Muscle of back (tissue), 13 donors: Measurements from ENCODE around the gene UTS2B. TPM values are rescaled to one million over a fixed set of nuclear protein-coding genes. Genes with fewer than 3 reads are reported as not detected.

Source experiments
- DNase-seq, 3 donors: peaks; one replicate each; pipeline versions ENCODE4 v3.0.0 to v3.0.0-alpha.2; 2013
- long read RNA-seq, 9 donors: transcript quantifications; one replicate each; lab custom pipeline, GENCODE V29; 2026
- polyA plus RNA-seq, 10 donors: library from polyadenylated mRNA; unstranded; fragments of 120-200 nt; gene quantifications; one replicate each; pipeline ENCODE4 v1.2.1, GENCODE V29; 2013; ENCODE audit not compliant: insufficient read length in 10 of 10

Gene UTS2B, protein sequence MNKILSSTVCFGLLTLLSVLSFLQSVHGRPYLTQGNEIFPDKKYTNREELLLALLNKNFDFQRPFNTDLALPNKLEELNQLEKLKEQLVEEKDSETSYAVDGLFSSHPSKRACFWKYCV
- under 1 TPM in 3 of 10 donors, not detected in 7; 0.12 to 0.22 (median 0.16) TPM for polyA plus RNA-seq
- long read RNA-seq, donor 1, result 0 reads
- long read RNA-seq, donor 2, partial matches to known transcripts, result 18 of 33 reads
- long read RNA-seq, donor 2, other reads (novel, unspliced or antisense), result 15 of 33 reads
- long read RNA-seq, donor 3, result 0 reads
- long read RNA-seq, donor 4, result 0 reads
- long read RNA-seq, donor 5, result 0 reads
- long read RNA-seq, donor 6, result 0 reads
- long read RNA-seq, donor 7, result 0 reads
- long read RNA-seq, donor 8, result 0 reads
- long read RNA-seq, donor 9, result 0 reads

GRCh38 chr3:191329654-191330529 is at the start of gene UTS2B:
UTS2B (minus strand) TSS chr3:191330526; CDS start chr3:191282189, 48,337 bp downstream.
- DNase-seq, result peak; percentile 59 to 88 (median 70)

DNA sequence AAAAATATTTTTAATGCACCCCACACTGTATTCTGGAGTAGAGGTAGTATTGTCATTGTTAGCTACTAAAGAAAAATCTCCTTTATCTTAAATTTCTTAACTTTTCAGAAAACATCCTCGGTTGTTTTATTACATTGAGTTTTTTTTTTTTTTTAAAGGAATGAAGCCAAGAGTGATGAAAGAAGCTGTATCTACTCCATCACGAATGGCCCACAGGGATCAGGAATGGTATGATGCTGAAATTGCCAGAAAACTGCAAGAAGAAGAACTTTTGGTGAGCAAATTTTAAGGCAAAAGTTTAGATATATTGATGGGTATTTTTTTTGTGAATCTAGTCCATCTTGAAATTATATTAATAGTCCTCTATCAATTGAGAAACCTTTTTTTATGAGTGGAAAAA is 49.7 kb upstream of the UTS2B start:
- peak in 2 of 3 donors; percentile 15 to 22 for DNase-seq

- no peak for DNase-seq
These were observed 49.1 kb upstream of the UTS2B start for GRCh38 chr3:191379446-191379845.

GRCh38 chr3:191378142-191378812 is 48.0 kb upstream of the UTS2B start:
- no peak for DNase-seq

- peak; percentile 26 to 63 (median 36) for DNase-seq
These were observed 46.3 kb upstream of the UTS2B start for GRCh38 chr3:191376516-191377141.

DNA sequence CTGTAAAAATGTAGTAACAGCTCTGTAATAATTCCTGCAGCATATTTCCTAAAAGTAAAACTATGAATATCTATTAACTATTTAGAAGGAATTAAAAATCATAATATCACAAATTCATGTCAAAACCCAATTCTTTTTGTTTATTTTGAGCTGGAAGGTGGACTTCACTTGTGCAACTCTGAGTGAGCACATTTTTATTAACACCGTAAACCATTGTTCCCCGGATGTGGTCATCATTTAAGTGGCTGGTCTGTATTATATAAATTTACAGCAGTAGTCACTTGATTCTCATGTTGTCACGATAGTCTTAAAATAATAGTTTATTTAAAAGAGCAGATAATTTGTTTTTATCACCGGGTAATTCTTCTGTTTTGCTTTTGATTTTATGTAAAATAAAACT is 43.0 kb upstream of the UTS2B start:
- no peak for DNase-seq

DNA sequence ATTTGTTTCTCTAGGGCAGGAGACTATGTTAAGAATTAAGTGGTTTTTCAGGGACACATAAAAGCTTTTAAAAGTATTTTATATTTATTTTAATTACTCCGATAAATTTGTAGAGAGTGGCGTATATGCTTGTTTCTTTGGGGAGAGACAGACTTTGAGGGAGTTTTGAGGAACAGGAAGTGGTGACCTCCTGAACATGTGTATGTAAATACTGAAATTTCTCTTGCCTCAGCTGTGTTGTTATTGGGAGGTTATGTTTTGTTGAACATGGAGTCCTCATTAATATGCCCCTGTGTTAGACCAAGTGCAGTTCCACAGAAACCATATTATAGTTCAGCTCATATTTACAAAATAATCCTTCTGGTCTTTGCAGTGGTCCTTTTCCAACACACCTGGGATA is 41.8 kb upstream of the UTS2B start:
- no peak for DNase-seq

GRCh38 chr3:191369616-191370010 is 39.3 kb upstream of the UTS2B start:
- DNase-seq, result peak; percentile 23 to 51 (median 35)

DNA sequence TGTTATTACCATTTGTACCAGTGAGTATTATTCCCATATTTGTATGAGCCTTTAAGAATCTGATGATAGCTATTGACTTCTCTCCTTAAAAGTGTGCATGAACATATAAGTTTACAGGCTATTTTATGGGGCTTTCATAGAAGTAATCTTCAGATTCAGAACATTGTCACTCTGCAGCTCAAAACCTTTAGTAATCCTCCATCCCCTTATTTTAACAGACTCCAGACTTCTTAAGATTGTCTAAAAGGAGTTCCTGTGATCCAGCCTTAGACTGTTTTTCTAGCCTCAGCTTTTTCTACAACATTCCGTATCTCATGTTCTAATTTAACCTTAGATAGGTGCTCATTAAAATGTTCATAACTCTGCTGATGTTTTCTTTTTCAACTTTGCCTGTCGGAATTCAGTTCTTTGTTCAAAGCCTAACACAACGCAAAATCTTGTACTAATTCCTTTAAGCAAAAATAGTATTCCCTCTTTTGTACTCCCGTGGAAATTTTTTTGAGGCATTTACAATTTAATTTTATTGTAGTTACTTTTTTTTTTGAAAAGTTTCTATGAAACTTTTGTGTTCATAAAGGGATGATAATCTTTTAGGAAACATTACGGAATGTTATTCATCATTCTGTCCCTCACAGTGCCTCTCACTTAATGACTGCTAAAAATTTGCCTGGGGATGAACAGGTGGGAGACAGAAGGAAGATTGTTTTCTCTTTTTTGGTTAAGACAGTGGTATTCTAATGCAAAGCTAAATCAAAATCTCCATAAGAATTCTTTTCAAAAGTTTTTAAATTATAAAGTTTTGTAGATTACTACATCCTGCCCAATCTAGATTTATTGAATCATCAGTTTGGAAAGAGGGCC is 38.7 kb upstream of the UTS2B start:
- DNase-seq, result no peak

GRCh38 chr3:191366675-191367074 is 36.3 kb upstream of the UTS2B start:
- no peak for DNase-seq

DNA sequence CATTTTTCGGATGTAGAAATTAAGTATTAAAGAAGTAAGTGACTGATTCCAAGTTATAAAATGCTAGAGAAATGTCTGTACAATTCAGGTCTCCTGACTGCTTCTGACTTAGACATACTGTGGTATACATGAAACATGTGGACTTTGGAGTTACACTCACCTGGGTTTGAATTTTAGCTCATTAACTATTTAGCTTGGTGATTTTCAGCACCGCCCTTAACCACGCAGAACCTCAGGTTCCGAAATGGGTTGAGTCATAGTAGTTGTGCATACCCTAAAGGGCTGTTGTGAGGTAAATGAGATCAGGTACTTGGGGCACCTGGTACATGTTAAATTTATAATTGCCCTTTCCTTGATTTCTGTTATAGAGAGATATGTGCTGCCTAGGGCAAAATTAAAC is 32.9 kb upstream of the UTS2B start:
- no peak for DNase-seq

- DNase-seq, result no peak
These were observed 32.3 kb upstream of the UTS2B start for GRCh38 chr3:191362524-191363090.

- no peak for DNase-seq
These were observed 31.7 kb upstream of the UTS2B start for GRCh38 chr3:191362037-191362436.

- no peak for DNase-seq
These were observed 31.1 kb upstream of the UTS2B start for GRCh38 chr3:191361456-191361855.

GRCh38 chr3:191360620-191361019 is 30.3 kb upstream of the UTS2B start:
- no peak for DNase-seq

DNA sequence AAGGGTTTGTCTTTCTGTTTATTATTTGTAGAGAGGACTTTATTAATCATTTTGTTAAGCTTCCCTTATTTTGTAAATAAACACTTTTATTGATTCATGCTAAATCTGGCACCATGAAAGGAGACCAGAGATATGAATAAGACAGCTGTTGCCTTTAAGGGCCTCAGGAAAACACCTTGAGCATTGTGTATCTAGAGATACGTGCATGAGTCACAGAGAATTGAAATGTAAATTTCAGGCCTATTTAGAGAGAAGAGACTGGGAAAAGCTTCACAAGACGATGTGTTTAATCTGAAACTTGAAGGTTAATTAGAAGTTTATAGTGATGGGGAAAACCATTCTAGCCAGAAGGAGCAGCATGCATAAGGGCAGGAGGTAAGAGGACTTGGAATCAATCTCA is 28.6 kb upstream of the UTS2B start:
- no peak for DNase-seq

GRCh38 chr3:191357909-191358308 is 27.6 kb upstream of the UTS2B start:
- DNase-seq, result no peak

DNA sequence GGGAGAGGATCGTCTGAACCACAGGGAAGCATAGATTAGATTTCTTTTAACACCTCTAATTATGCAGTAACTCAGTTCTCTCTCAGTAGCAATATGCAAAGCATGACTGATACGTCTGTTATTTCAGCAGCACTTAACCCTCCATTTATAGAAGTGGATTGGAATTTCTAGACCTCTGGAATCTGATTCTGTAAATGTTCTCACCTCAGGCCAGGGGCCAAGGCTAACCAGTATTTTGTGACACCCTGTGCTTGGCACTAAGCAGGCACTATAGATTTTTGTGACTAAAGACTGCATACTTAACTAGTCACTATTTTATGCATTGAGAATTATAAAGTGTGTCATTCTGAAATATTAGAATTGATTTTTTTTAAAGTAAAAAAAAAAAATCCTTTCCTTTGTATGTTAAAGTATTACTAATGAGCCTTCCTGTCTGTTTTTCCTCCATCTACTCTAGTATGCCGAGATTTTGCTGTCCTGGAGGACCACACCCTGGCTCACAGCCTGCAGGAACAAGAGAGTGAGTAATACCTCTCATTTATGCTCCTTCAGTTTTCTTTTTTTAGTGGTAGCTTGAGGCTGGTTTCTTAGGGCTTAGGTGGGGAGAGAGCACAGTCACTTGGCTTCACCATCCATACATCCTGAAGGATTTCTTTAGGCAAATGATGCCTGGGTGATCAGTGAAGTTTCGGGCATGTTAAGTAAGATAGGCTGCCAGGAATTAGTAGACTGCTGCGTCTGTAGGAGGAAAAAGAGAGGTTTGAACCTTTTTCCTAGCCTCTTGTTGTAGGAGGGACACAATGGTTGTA is 26.5 kb upstream of the UTS2B start:
- DNase-seq, result peak; percentile 28 to 64 (median 29)

DNA sequence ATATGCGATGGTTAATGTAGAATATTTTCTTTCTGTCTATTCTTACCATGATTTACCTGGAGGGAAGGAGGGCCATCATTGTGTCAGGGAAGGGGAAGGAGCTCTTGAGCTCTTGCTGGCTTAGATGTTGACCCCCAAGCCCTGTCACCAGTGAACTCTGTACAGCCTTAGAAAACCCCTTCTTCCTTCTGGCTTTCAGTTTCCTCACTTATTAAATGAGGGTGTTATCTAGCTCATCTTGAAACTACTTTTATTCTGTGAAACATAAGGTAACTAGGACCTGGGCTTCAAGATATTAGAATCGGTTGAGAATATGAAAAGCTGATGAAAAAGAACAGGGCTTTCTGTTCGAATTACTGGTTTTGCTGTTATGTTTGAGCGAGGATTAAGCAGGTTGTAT is 25.1 kb upstream of the UTS2B start:
- no peak for DNase-seq
